ENCODE data around the gene TMEM43. TPM values are rescaled to one million over a fixed set of nuclear protein-coding genes. Genes with fewer than 3 reads are reported as not detected.

The TMEM43 gene
- total RNA-seq, 1 donor from 2014 or later, result 50.8 TPM

- H3K4me1 Mint-ChIP-seq (ENCODE audit: low read depth, unreplicated experiment), result peaks cover 2% of the 10 kb centered on the region
- H3K36me3 Mint-ChIP-seq (ENCODE audit: unreplicated experiment), result no peaks in the 10 kb centered on the region
- peaks cover 2% of the 10 kb centered on the region for H3K9me3 Mint-ChIP-seq (ENCODE audit: unreplicated experiment)
- no peak overlapping the region for H3K27ac Mint-ChIP-seq (ENCODE audit: unreplicated experiment)
- no peak for DNase-seq
- no peak overlapping the region for H3K4me3 Mint-ChIP-seq (ENCODE audit: unreplicated experiment)
- H3K27me3 Mint-ChIP-seq (ENCODE audit: unreplicated experiment), result peaks cover 2% of the 10 kb centered on the region
- TF ChIP-seq CTCF (IDR thresholded peaks at IDR 0.05; ENCODE audit: partially characterized antibody, unreplicated experiment), result no peak
These were observed 27.5 kb downstream of the TMEM43 start for GRCh38 chr3:14152233-14152962.

GRCh38 chr3:14152963-14153355, 28.1 kb downstream of the TMEM43 start:
- Mint-ChIP-seq H3K27me3 (ENCODE audit: unreplicated experiment) (peaks cover 2% of the 10 kb centered on the region), H3K4me1 (ENCODE audit: low read depth, unreplicated experiment) (no peaks in the 10 kb centered on the region), H3K36me3 (ENCODE audit: unreplicated experiment) (no peaks in the 10 kb centered on the region), H3K27ac (ENCODE audit: unreplicated experiment) (no peak overlapping the region), H3K4me3 (ENCODE audit: unreplicated experiment) (no peak overlapping the region), H3K9me3 (ENCODE audit: unreplicated experiment) (peaks cover 2% of the 10 kb centered on the region)
- DNase-seq, result no peak
- no peak for TF ChIP-seq CTCF (IDR thresholded peaks at IDR 0.05; ENCODE audit: partially characterized antibody, unreplicated experiment)

GRCh38 chr3:14153663-14154062, 28.8 kb downstream of the TMEM43 start:
- Mint-ChIP-seq H3K36me3 (ENCODE audit: unreplicated experiment) (no peaks in the 10 kb centered on the region), H3K4me1 (ENCODE audit: low read depth, unreplicated experiment) (no peaks in the 10 kb centered on the region), H3K27ac (ENCODE audit: unreplicated experiment) (no peak overlapping the region)

GRCh38 chr3:14154276-14154675, 29.4 kb downstream of the TMEM43 start:
- H3K27ac Mint-ChIP-seq (ENCODE audit: unreplicated experiment), result no peak overlapping the region
- H3K4me1 Mint-ChIP-seq (ENCODE audit: low read depth, unreplicated experiment), result no peaks in the 10 kb centered on the region
- H3K36me3 Mint-ChIP-seq (ENCODE audit: unreplicated experiment), result no peaks in the 10 kb centered on the region
- H3K4me3 Mint-ChIP-seq (ENCODE audit: unreplicated experiment), result no peak overlapping the region
- DNase-seq, result no peak
- no peak for TF ChIP-seq CTCF (IDR thresholded peaks at IDR 0.05; ENCODE audit: partially characterized antibody, unreplicated experiment)
- peaks cover 2% of the 10 kb centered on the region for H3K27me3 Mint-ChIP-seq (ENCODE audit: unreplicated experiment)
- peaks cover 2% of the 10 kb centered on the region for H3K9me3 Mint-ChIP-seq (ENCODE audit: unreplicated experiment)

More at GRCh38 chr3:14153663-14154062, 28.8 kb downstream of the TMEM43 start:
- Mint-ChIP-seq H3K4me3 (ENCODE audit: unreplicated experiment) (no peak overlapping the region), H3K9me3 (ENCODE audit: unreplicated experiment) (peaks cover 2% of the 10 kb centered on the region), H3K27me3 (ENCODE audit: unreplicated experiment) (peaks cover 2% of the 10 kb centered on the region)
- no peak for TF ChIP-seq CTCF (IDR thresholded peaks at IDR 0.05; ENCODE audit: partially characterized antibody, unreplicated experiment)
- DNase-seq, result no peak

- Mint-ChIP-seq H3K4me3 (ENCODE audit: unreplicated experiment) (no peak overlapping the region), H3K4me1 (ENCODE audit: low read depth, unreplicated experiment) (no peaks in the 10 kb centered on the region), H3K36me3 (ENCODE audit: unreplicated experiment) (no peaks in the 10 kb centered on the region), H3K27me3 (ENCODE audit: unreplicated experiment) (peaks cover 2% of the 10 kb centered on the region), H3K27ac (ENCODE audit: unreplicated experiment) (no peak overlapping the region), H3K9me3 (ENCODE audit: unreplicated experiment) (peaks cover 2% of the 10 kb centered on the region)
- DNase-seq, result no peak
- TF ChIP-seq CTCF (IDR thresholded peaks at IDR 0.05; ENCODE audit: partially characterized antibody, unreplicated experiment), result no peak
These were observed 30.1 kb downstream of the TMEM43 start for GRCh38 chr3:14154895-14155440.

All from glutamatergic neuron (in vitro differentiated cells).